ENCODE measurements around the gene CISD2. TPM values are rescaled to one million over a fixed set of nuclear protein-coding genes. Genes with fewer than 3 reads are reported as not detected.

Gene CISD2
- total and polyA plus RNA-seq, 2 donors from 2014 or later: 25.6 to 46.3 TPM

GRCh38 chr4:102823464-102823863, 45.3 kb upstream of the CISD2 start:
- H3K36me3 ChIP-seq (ENCODE audit: control insufficient read depth in 2 of 3, insufficient read depth in 3 of 3, low read length in 3 of 3): peaks cover 3 to 10% (median 4%) of the 10 kb centered on the region in 3 donors
- no peak for TF ChIP-seq CTCF (IDR thresholded peaks at IDR 0.05; ENCODE audit: borderline replicate concordance, extremely low read depth, insufficient read depth)
- H3K27me3 ChIP-seq (ENCODE audit: control insufficient read depth, insufficient read depth, low read length): no peaks in the 10 kb centered on the region
- intact Hi-C loops (cut with DNase I): no loop called here
- peak overlapping the region in 1 of 3 donors; percentile 97 for H3K9ac ChIP-seq (ENCODE audit: low read length in 3 of 3)
- FAIRE-seq: no peak
- peak overlapping the region in 1 of 2 donors; percentile 59 for H3K27ac ChIP-seq (ENCODE audit: low read depth in 2 of 2, low read length in 2 of 2)
- peaks cover 2 to 55% (median 11%) of the 10 kb centered on the region in 3 donors for H3K4me1 ChIP-seq (ENCODE audit: control insufficient read depth in 2 of 3, insufficient read depth in 2 of 3, low read depth in 1 of 3, low read length in 3 of 3)
- H3K9me3 ChIP-seq (ENCODE audit: control insufficient read depth in 2 of 3, insufficient read depth in 1 of 3, low read length in 3 of 3): no peaks in the 10 kb centered on the region
- H3K4me3 ChIP-seq (ENCODE audit: low read length in 3 of 3): peak overlapping the region; percentile 22 to 99 (median 82)
- DNase-seq: no peak

GRCh38 chr4:102823897-102824296, 44.9 kb upstream of the CISD2 start:
- H3K9me3 ChIP-seq (ENCODE audit: control insufficient read depth in 2 of 3, insufficient read depth in 1 of 3, low read length in 3 of 3): no peaks in the 10 kb centered on the region
- DNase-seq (peak in 1 of 5 donors; percentile 4), FAIRE-seq (no peak)
- H3K9ac ChIP-seq (ENCODE audit: low read length in 3 of 3): peak overlapping the region in 1 of 3 donors; percentile 97
- peak overlapping the region; percentile 22 to 99 (median 82) for H3K4me3 ChIP-seq (ENCODE audit: low read length in 3 of 3)
- peaks cover 2 to 53% (median 11%) of the 10 kb centered on the region in 3 donors for H3K4me1 ChIP-seq (ENCODE audit: control insufficient read depth in 2 of 3, insufficient read depth in 2 of 3, low read depth in 1 of 3, low read length in 3 of 3)
- no peaks in the 10 kb centered on the region for H3K27me3 ChIP-seq (ENCODE audit: control insufficient read depth, insufficient read depth, low read length)
- peaks cover 3 to 10% (median 4%) of the 10 kb centered on the region in 3 donors for H3K36me3 ChIP-seq (ENCODE audit: control insufficient read depth in 2 of 3, insufficient read depth in 3 of 3, low read length in 3 of 3)
- TF ChIP-seq CTCF (IDR thresholded peaks at IDR 0.05; ENCODE audit: borderline replicate concordance, extremely low read depth, insufficient read depth): no peak
- H3K27ac ChIP-seq (ENCODE audit: low read depth in 2 of 2, low read length in 2 of 2): peak overlapping the region in 1 of 2 donors; percentile 59
- intact Hi-C loops (cut with DNase I): no loop called here

GRCh38 chr4:102824398-102824797, 44.4 kb upstream of the CISD2 start:
- Histone ChIP-seq H3K9me3 (ENCODE audit: control insufficient read depth in 2 of 3, insufficient read depth in 1 of 3, low read length in 3 of 3) (no peaks in the 10 kb centered on the region), H3K4me1 (ENCODE audit: control insufficient read depth in 2 of 3, insufficient read depth in 2 of 3, low read depth in 1 of 3, low read length in 3 of 3) (peaks cover 2 to 55% (median 11%) of the 10 kb centered on the region in 3 donors), H3K27ac (ENCODE audit: low read depth in 2 of 2, low read length in 2 of 2) (peak overlapping the region; percentile 100), H3K4me3 (ENCODE audit: low read length in 3 of 3) (peak overlapping the region; percentile 82 to 99 (median 97)), H3K27me3 (ENCODE audit: control insufficient read depth, insufficient read depth, low read length) (no peaks in the 10 kb centered on the region), H3K9ac (ENCODE audit: low read length in 3 of 3) (peak overlapping the region; percentile 91 to 99 (median 97)), H3K36me3 (ENCODE audit: control insufficient read depth in 2 of 3, insufficient read depth in 3 of 3, low read length in 3 of 3) (peaks cover 3 to 10% (median 4%) of the 10 kb centered on the region in 3 donors)
- DNase-seq: peak in 2 of 5 donors; percentile 16 to 29
- FAIRE-seq: no peak
- no peak for TF ChIP-seq CTCF (IDR thresholded peaks at IDR 0.05; ENCODE audit: borderline replicate concordance, extremely low read depth, insufficient read depth)
- intact Hi-C loops (cut with DNase I): no loop called here
